HL-60 (cell line): ENCODE data around the gene ADGRG6.

Experiments
- GABPA ChIP-seq: IDR thresholded peaks from 2 replicates; pipeline ENCODE4 v1.6.1; 2012; ENCODE audit warnings: low read depth
- POLR2AphosphoS5 ChIP-seq: IDR thresholded peaks from 2 replicates; pipeline ENCODE4 v1.6.1; 2012; ENCODE audit warnings: low read depth
- REST ChIP-seq: IDR thresholded peaks from 2 replicates; pipeline ENCODE4 v1.6.1; 2012; ENCODE audit warnings: low read depth; ENCODE audit not compliant: insufficient replicate concordance
- SPI1 ChIP-seq: IDR thresholded peaks from 2 replicates; pipeline ENCODE4 v1.6.1; 2012; ENCODE audit warnings: low read depth, mild to moderate bottlenecking, borderline replicate concordance
- TF ChIP-seq, protein P1 (sequence below): IDR thresholded peaks from one replicate; pipeline ENCODE4 v1.5.1; 2011; ENCODE audit warnings: low read length, control low read depth, inconsistent platforms; ENCODE audit not compliant: insufficient read depth

DNA sequence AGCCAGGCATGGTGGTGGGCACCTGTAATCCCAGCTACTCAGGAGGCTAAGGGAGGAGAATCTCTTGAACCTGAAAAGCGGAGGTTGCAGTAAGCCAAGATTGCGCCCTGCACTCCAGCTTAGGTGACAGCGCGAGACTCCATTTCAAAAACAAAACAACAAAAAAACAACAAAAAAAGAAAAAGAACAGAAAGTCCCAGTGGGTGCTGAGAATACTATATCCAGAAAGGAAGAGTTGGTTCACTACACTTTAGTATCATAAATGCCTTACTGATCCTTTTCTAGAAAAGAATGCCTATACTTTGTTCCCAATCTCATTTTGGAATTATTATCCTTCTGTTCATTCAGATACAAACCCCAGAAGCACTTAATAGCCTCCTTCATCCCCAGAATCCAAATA lies 20.9 kb upstream of the ADGRG6 start:
- TF ChIP-seq, protein P1, sequence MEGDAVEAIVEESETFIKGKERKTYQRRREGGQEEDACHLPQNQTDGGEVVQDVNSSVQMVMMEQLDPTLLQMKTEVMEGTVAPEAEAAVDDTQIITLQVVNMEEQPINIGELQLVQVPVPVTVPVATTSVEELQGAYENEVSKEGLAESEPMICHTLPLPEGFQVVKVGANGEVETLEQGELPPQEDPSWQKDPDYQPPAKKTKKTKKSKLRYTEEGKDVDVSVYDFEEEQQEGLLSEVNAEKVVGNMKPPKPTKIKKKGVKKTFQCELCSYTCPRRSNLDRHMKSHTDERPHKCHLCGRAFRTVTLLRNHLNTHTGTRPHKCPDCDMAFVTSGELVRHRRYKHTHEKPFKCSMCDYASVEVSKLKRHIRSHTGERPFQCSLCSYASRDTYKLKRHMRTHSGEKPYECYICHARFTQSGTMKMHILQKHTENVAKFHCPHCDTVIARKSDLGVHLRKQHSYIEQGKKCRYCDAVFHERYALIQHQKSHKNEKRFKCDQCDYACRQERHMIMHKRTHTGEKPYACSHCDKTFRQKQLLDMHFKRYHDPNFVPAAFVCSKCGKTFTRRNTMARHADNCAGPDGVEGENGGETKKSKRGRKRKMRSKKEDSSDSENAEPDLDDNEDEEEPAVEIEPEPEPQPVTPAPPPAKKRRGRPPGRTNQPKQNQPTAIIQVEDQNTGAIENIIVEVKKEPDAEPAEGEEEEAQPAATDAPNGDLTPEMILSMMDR = no peak
- TF ChIP-seq REST (no peak), POLR2AphosphoS5 (no peak), SPI1 (no peak), GABPA (no peak)
